ENCODE data around the gene RTF2. TPM values are rescaled to one million over a fixed set of nuclear protein-coding genes. Genes with fewer than 3 reads are reported as not detected.

Gene RTF2
- total RNA-seq, 2 experiments from 2014 or later: 52.7 to 55.2 TPM

- Mint-ChIP-seq H3K27me3 (no peaks in the 10 kb centered on the region), H3K27ac (no peak overlapping the region), H3K36me3 (ENCODE audit: low read depth) (peaks cover 66% of the 10 kb centered on the region)
Measured at GRCh38 chr20:56451056-56451765, 17.2 kb upstream of the RTF2 start.

DNA sequence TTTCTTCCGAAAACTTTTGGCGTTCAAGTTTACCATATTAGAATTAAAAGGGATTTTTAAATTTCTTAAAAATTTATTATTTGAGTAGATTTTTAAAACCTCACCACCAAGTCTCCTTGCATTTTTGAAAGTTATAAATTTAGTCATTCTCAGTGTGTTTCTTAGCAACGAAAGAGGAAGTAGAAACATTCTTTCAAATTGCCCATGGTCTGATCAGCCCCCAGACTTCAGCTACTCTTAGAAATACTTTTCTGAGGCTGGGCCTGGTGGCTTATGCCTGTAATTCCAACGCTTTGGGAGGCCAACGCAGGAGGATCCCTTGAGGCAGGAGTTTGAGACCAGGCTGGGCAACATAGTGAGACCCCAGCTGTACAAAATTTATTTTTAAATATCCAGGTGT is 15.1 kb upstream of the RTF2 start:
- intact Hi-C loops (cut with DNase I, micrococcal nuclease): no loop called here
- DNase-seq (no peak), ATAC-seq (ENCODE audit: poor library complexity) (no peak)
- Mint-ChIP-seq H3K36me3 (ENCODE audit: low read depth) (peaks cover 65% of the 10 kb centered on the region), H3K27me3 (no peaks in the 10 kb centered on the region), H3K4me3 (no peak overlapping the region), H3K4me1 (ENCODE audit: low read depth) (peaks cover 10% of the 10 kb centered on the region), H3K9me3 (no peaks in the 10 kb centered on the region), H3K27ac (no peak overlapping the region)
- Histone ChIP-seq H3K27me3 (ENCODE audit: control insufficient read depth in 1 of 2, insufficient read depth in 2 of 2, low read length in 2 of 2) (no peaks in the 10 kb centered on the region), H3K27ac (ENCODE audit: low read depth in 1 of 2, low read length in 2 of 2) (no peak overlapping the region), H3K4me3 (ENCODE audit: low read length) (no peak overlapping the region), H3K36me3 (ENCODE audit: insufficient read depth, low read length) (peaks cover 32% of the 10 kb centered on the region), H3K4me1 (ENCODE audit: insufficient read depth, low read length) (peaks cover 12% of the 10 kb centered on the region), H3K9me3 (ENCODE audit: control insufficient read depth in 1 of 2, insufficient read depth in 1 of 2, low read length in 2 of 2) (peaks cover 0 to 2% of the 10 kb centered on the region in 2 experiments)
- POLR2A ChIA-PET: interaction anchor here (1.2 to 1.5 kb wide), 3 partner anchors 11 to 35 kb away, joined by 3 read pairs; no protein-coding TSS in a partner anchor
- CTCF ChIA-PET: no interaction called here
- TF ChIP-seq, protein P1, sequence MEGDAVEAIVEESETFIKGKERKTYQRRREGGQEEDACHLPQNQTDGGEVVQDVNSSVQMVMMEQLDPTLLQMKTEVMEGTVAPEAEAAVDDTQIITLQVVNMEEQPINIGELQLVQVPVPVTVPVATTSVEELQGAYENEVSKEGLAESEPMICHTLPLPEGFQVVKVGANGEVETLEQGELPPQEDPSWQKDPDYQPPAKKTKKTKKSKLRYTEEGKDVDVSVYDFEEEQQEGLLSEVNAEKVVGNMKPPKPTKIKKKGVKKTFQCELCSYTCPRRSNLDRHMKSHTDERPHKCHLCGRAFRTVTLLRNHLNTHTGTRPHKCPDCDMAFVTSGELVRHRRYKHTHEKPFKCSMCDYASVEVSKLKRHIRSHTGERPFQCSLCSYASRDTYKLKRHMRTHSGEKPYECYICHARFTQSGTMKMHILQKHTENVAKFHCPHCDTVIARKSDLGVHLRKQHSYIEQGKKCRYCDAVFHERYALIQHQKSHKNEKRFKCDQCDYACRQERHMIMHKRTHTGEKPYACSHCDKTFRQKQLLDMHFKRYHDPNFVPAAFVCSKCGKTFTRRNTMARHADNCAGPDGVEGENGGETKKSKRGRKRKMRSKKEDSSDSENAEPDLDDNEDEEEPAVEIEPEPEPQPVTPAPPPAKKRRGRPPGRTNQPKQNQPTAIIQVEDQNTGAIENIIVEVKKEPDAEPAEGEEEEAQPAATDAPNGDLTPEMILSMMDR (IDR thresholded peaks at IDR 0.05): no peak

More at GRCh38 chr20:56451056-56451765, 17.2 kb upstream of the RTF2 start:
- intact Hi-C loops (cut with DNase I, micrococcal nuclease): no loop called here
- DNase-seq (no peak), ATAC-seq (ENCODE audit: poor library complexity) (no peak)
- H3K9me3 ChIP-seq (ENCODE audit: control insufficient read depth in 1 of 2, insufficient read depth in 1 of 2, low read length in 2 of 2): no peaks in the 10 kb centered on the region
- Mint-ChIP-seq H3K4me3 (no peak overlapping the region), H3K9me3 (no peaks in the 10 kb centered on the region), H3K4me1 (ENCODE audit: low read depth) (peaks cover 10% of the 10 kb centered on the region)
- peaks cover 12% of the 10 kb centered on the region for H3K4me1 ChIP-seq (ENCODE audit: insufficient read depth, low read length)
- H3K27me3 ChIP-seq (ENCODE audit: control insufficient read depth in 1 of 2, insufficient read depth in 2 of 2, low read length in 2 of 2): no peaks in the 10 kb centered on the region
- H3K36me3 ChIP-seq (ENCODE audit: insufficient read depth, low read length): peaks cover 37% of the 10 kb centered on the region
- no peak overlapping the region for H3K4me3 ChIP-seq (ENCODE audit: low read length)
- ChIA-PET POLR2A (interaction anchor here (0.9 kb wide), 1 partner anchor 32 kb away, joined by 3 read pairs; no protein-coding TSS in a partner anchor), CTCF (no interaction called here)
- TF ChIP-seq, protein P1 (IDR thresholded peaks at IDR 0.05): no peak
- no peak overlapping the region for H3K27ac ChIP-seq (ENCODE audit: low read depth in 1 of 2, low read length in 2 of 2)

DNA sequence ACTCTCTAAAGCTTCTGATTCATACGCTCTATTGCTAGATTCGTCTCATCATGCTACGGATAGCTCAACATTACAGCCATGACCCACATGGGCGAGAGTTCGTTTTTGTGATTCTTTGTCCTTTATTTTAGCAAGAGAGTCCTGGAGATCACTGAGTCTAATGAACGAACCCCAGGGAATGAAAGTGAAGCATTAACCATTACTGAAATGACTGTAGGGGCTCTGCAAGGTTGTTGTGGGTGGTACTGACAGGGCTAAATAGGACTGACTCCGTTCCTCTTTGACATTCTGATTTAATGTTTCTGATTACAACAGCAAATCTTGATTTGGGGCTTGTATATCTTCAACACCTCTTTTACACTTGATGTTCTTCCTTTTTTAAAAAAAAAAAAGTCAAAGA is 13.7 kb upstream of the RTF2 start:
- Mint-ChIP-seq H3K9me3 (no peaks in the 10 kb centered on the region), H3K27me3 (no peaks in the 10 kb centered on the region), H3K4me3 (no peak overlapping the region), H3K4me1 (ENCODE audit: low read depth) (peaks cover 15% of the 10 kb centered on the region), H3K27ac (peak overlapping the region; percentile 61), H3K36me3 (ENCODE audit: low read depth) (peaks cover 67% of the 10 kb centered on the region)
- intact Hi-C loops (cut with DNase I, micrococcal nuclease): no loop called here
- TF ChIP-seq, protein P1 (IDR thresholded peaks at IDR 0.05): no peak
- Histone ChIP-seq H3K27ac (ENCODE audit: low read depth in 1 of 2, low read length in 2 of 2) (peak overlapping the region in 1 of 2 donors; percentile 14), H3K27me3 (ENCODE audit: control insufficient read depth in 1 of 2, insufficient read depth in 2 of 2, low read length in 2 of 2) (no peaks in the 10 kb centered on the region), H3K4me3 (ENCODE audit: low read length) (no peak overlapping the region), H3K36me3 (ENCODE audit: insufficient read depth, low read length) (peaks cover 40% of the 10 kb centered on the region), H3K4me1 (ENCODE audit: insufficient read depth, low read length) (peaks cover 12% of the 10 kb centered on the region), H3K9me3 (ENCODE audit: control insufficient read depth in 1 of 2, insufficient read depth in 1 of 2, low read length in 2 of 2) (peaks cover 0 to 5% of the 10 kb centered on the region in 2 experiments)
- ChIA-PET CTCF (no interaction called here), POLR2A (interaction anchor here (0.6 to 1.5 kb wide), 3 partner anchors 9 to 43 kb away, joined by 3 read pairs; no protein-coding TSS in a partner anchor)
- DNase-seq (no peak), ATAC-seq (ENCODE audit: poor library complexity) (no peak)

Data from CD4-positive, alpha-beta T cell (primary cell).